Sigmoid colon (tissue), 7 donors: ENCODE data around the gene ENGASE. TPM values are rescaled to one million over a fixed set of nuclear protein-coding genes. Genes with fewer than 3 reads are reported as not detected.

ENCODE experiments used
- DNase-seq: peaks from one replicate; pipeline ENCODE4 v3.0.0-alpha.2; 2019
- H3K27ac ChIP-seq, 4 donors: fragments of 200-600 bp; sonication (generic); one replicate each; pipeline ENCODE4 v1.5.1; 2016 to 2019; ENCODE audit warnings: mild to moderate bottlenecking in 1 of 4
- H3K27me3 ChIP-seq, 3 donors: fragments of 200-600 bp; sonication (generic); one replicate each; pipeline ENCODE4 v1.5.1; 2019; ENCODE audit warnings: mild to moderate bottlenecking in 1 of 3
- H3K36me3 ChIP-seq, 4 donors: fragments of 200-600 bp; sonication (generic); one replicate each; pipeline ENCODE4 v1.5.1; 2016 to 2019
- H3K4me1 ChIP-seq, 4 donors: fragments of 200-600 bp; sonication (generic); one replicate each; pipeline ENCODE4 v1.5.1; 2017 to 2019
- H3K4me3 ChIP-seq, 4 donors: fragments of 200-600 bp; sonication (generic); one replicate each; pipeline ENCODE4 v1.5.1; 2017 to 2019; ENCODE audit warnings: mild to moderate bottlenecking in 2 of 4, moderate library complexity in 1 of 4
- H3K9me3 ChIP-seq, 4 donors: fragments of 200-600 bp in 3 of 4; sonication (generic) in 3 of 4; one replicate each; pipeline versions ENCODE4 v1.5.1 to v1.6.1; 2013 to 2019
- EP300 ChIP-seq, 4 donors: sonication (generic); formaldehyde crosslinking; IDR thresholded peaks; one replicate each; pipeline ENCODE4 v1.6.1; 2017; ENCODE audit warnings: antibody characterized with exemption in 4 of 4
- POLR2A ChIP-seq, 2 donors: fragments of 450-650 bp; IDR thresholded peaks; one replicate each; pipeline ENCODE4 v1.6.1; 2016; ENCODE audit warnings: antibody characterized with exemption in 2 of 2, mild to moderate bottlenecking in 2 of 2, moderate library complexity in 2 of 2
- POLR2AphosphoS5 ChIP-seq, 4 donors: sonication (generic); formaldehyde crosslinking; IDR thresholded peaks; one replicate each; pipeline ENCODE4 v1.6.1; 2017; ENCODE audit warnings: antibody characterized with exemption in 4 of 4
- WGBS, 2 donors: extraction: QIAGEN DNeasy Blood & Tissue Kit; methylation state at CpG; one replicate each; pipeline ENCODE4 v1.1.7; 2013; 5-methylcytosine and 5-hydroxymethylcytosine counted together
- intact Hi-C: fragments of 100-400 bp; cut with DNase I; formaldehyde crosslinking; loops from one replicate; pipeline ENCODE4 v1.15.1; 2023
- polyA plus RNA-seq, 3 donors: library from polyadenylated mRNA; stranded (reverse); fragments of 200-250 nt; gene quantifications; one replicate each; pipeline ENCODE4 v1.2.3, GENCODE V29; 2013
- total RNA-seq, 4 donors: library from RNA; depleted of rRNA; stranded (reverse); fragments of >200 nt; gene quantifications; one replicate each; pipeline ENCODE4 v1.1.0, GENCODE V29; 2016
- TF ChIP-seq, protein P1 (sequence below), 4 experiments: fragments of 450-650 bp in 3 of 4; fragments of 200-600 bp in 1 of 4; IDR thresholded peaks; one replicate each; pipeline ENCODE4 v1.5.1; 2016 to 2019; ENCODE audit warnings: antibody characterized with exemption in 4 of 4, mild to moderate bottlenecking in 3 of 4, moderate library complexity in 2 of 4
- donor health status: healthy with polysubstance abuse.
- donor health status: Bipolar disorder and iron deficiency.
- donor health status: healthy.

The ENGASE gene
- total and polyA plus RNA-seq, 7 donors = 7.2 to 55.9 (median 14.3) TPM

DNA sequence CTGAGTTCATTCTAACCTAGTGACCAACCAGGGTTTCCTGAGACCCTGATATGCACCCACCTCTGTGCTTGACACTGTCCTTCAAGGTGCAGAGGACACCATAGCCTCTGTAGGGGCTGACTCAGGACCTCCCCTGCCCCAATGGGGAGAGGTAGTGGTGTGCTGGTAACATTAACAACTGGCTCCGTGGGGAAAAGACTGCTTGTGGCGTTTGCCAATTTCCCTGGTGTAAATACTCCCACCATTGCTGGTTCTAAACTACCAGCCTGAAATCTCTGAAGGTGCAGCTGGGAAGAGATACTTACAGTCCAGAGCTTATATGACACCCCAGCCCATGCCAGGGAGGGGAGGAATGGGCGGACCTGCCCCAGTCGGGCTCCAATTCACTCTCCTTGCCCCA, 54.9 kb downstream of the ENGASE start:
- H3K27me3 ChIP-seq = no peaks in the 10 kb centered on the region

DNA sequence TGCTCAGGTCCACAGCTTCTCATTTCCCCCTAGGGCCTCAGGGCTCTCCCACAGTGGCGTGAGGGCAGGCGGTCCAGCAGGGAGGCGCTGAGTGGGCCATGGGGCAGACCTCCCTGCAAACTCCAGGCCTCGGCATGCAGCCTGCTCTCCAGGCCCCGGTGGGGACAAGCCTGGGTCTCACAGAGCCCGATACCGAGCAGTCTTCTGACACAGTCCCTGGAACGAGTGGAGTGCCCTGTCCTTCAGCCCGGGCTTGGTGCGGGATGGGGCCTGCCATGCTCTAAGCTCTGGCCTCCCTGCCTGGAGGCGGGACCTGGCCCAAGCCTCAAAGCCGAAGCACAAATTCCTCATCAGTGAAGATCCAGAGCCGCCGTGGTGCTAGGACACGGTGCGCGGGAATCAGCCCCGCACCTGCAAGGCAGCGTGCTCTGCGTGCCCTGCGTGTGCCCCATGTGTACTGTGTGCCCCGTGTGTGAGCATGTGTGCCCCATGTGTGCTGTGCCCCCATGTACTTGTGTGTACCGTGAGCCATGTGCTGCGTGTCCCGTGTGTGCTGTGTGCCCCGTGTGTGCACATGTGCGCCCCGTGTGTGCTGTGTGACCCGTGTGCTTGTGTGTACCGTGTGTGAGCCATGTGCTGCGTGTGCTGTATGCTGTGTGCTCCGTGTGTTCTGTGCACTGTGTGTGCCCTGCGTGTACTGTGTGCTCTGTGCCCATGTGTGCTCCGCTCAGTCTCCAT, 56.1 kb downstream of the ENGASE start:
- Histone ChIP-seq H3K9me3 (no peaks in the 10 kb centered on the region), H3K4me3 (no peak overlapping the region), H3K4me1 (no peaks in the 10 kb centered on the region), H3K27me3 (no peaks in the 10 kb centered on the region), H3K27ac (no peak overlapping the region), H3K36me3 (peaks cover 0 to 4% (median 0%) of the 10 kb centered on the region in 4 donors)
- intact Hi-C loops = no loop called here
- no peak for DNase-seq
- 89% methylated on average over 34 of the region's 34 CpGs for WGBS, 2 donors
- TF ChIP-seq, protein P1, sequence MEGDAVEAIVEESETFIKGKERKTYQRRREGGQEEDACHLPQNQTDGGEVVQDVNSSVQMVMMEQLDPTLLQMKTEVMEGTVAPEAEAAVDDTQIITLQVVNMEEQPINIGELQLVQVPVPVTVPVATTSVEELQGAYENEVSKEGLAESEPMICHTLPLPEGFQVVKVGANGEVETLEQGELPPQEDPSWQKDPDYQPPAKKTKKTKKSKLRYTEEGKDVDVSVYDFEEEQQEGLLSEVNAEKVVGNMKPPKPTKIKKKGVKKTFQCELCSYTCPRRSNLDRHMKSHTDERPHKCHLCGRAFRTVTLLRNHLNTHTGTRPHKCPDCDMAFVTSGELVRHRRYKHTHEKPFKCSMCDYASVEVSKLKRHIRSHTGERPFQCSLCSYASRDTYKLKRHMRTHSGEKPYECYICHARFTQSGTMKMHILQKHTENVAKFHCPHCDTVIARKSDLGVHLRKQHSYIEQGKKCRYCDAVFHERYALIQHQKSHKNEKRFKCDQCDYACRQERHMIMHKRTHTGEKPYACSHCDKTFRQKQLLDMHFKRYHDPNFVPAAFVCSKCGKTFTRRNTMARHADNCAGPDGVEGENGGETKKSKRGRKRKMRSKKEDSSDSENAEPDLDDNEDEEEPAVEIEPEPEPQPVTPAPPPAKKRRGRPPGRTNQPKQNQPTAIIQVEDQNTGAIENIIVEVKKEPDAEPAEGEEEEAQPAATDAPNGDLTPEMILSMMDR (IDR thresholded peaks at IDR 0.05) = no peak
- TF ChIP-seq POLR2A (IDR thresholded peaks at IDR 0.05) = no peak
- no peak for TF ChIP-seq EP300 (IDR thresholded peaks at IDR 0.05)
- TF ChIP-seq POLR2AphosphoS5 (IDR thresholded peaks at IDR 0.05) = no peak

More for the DNA sequence above, 54.9 kb downstream of the ENGASE start:
- Histone ChIP-seq H3K4me3 (no peak overlapping the region), H3K36me3 (peaks cover 0 to 10% (median 0%) of the 10 kb centered on the region in 4 donors), H3K9me3 (no peaks in the 10 kb centered on the region), H3K4me1 (peaks cover 0 to 4% (median 0%) of the 10 kb centered on the region in 4 donors), H3K27ac (no peak overlapping the region)
- 75 to 76% methylated on average over 4 of the region's 4 CpGs for WGBS, 2 donors
- TF ChIP-seq POLR2AphosphoS5 (IDR thresholded peaks at IDR 0.05) (no peak), POLR2A (IDR thresholded peaks at IDR 0.05) (no peak), EP300 (IDR thresholded peaks at IDR 0.05) (no peak)
- TF ChIP-seq, protein P1 (IDR thresholded peaks at IDR 0.05) = no peak
- no peak for DNase-seq
- intact Hi-C loops = no loop called here

DNA sequence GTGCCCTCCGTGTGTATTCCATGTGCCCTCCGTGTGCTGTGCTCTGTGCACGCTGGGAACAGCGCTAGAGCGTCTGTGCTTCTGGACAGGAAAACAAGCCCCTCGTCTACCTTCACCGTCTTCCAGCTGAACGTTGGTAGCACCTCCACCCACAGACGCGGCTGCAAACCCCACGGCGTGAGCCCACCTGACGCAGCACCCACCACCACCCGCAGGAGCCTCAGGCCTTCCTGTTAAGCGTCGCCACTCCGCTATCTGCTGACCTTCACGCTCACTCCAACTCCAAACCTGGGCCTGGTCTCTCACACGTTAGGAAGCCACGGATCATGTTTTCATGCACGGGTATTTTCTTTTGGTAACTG, 56.6 kb downstream of the ENGASE start:
- intact Hi-C loops = no loop called here
- TF ChIP-seq EP300 (IDR thresholded peaks at IDR 0.05) = no peak
- TF ChIP-seq POLR2A (IDR thresholded peaks at IDR 0.05) = no peak
- TF ChIP-seq, protein P1 (IDR thresholded peaks at IDR 0.05) = no peak
- TF ChIP-seq POLR2AphosphoS5 (IDR thresholded peaks at IDR 0.05) = no peak
- DNase-seq = no peak
- Histone ChIP-seq H3K27me3 (no peaks in the 10 kb centered on the region), H3K4me3 (no peak overlapping the region), H3K27ac (no peak overlapping the region), H3K9me3 (no peaks in the 10 kb centered on the region), H3K4me1 (no peaks in the 10 kb centered on the region), H3K36me3 (peaks cover 0 to 4% (median 0%) of the 10 kb centered on the region in 4 donors)
- WGBS, 2 donors = 85 to 89% methylated on average over 21 of the region's 21 CpGs

DNA sequence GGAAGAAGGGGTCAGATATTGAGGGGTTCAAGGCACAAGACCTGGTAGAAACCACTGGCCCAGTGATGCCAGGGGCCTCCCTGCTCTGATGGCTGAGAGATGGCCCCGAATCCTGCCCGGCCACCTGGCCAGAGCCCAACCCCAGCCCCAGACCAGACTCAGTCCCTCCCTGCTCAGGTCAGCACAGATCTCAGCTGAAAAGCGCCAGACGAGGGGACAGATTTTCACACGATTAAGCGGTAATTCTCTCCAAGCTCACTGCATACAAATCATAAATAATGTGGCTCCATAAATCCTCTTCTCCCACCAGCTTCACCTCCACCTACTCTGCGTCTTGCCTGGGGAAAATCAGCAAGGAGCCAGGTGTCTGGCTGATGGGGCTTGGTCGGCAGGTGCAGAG, 57.1 kb downstream of the ENGASE start:
- DNase-seq = no peak
- TF ChIP-seq EP300 (IDR thresholded peaks at IDR 0.05) = no peak
- TF ChIP-seq, protein P1 (IDR thresholded peaks at IDR 0.05) = no peak
- TF ChIP-seq POLR2AphosphoS5 (IDR thresholded peaks at IDR 0.05) = no peak
- no peak for TF ChIP-seq POLR2A (IDR thresholded peaks at IDR 0.05)
- H3K4me3 ChIP-seq = no peak overlapping the region
- intact Hi-C loops = no loop called here
- no peaks in the 10 kb centered on the region for H3K9me3 ChIP-seq
- WGBS, 2 donors = 75 to 80% methylated on average over 8 of the region's 8 CpGs
- H3K36me3 ChIP-seq = peaks cover 0 to 4% (median 0%) of the 10 kb centered on the region in 4 donors
- H3K27ac ChIP-seq = no peak overlapping the region
- no peaks in the 10 kb centered on the region for H3K4me1 ChIP-seq
- H3K27me3 ChIP-seq = no peaks in the 10 kb centered on the region
